ENCODE data around the gene NOXRED1. TPM values are rescaled to one million over a fixed set of nuclear protein-coding genes. Genes with fewer than 3 reads are reported as not detected.

NOXRED1 gene
- total RNA-seq, 1 donor from 2014 or later = 0.82 TPM

DNA sequence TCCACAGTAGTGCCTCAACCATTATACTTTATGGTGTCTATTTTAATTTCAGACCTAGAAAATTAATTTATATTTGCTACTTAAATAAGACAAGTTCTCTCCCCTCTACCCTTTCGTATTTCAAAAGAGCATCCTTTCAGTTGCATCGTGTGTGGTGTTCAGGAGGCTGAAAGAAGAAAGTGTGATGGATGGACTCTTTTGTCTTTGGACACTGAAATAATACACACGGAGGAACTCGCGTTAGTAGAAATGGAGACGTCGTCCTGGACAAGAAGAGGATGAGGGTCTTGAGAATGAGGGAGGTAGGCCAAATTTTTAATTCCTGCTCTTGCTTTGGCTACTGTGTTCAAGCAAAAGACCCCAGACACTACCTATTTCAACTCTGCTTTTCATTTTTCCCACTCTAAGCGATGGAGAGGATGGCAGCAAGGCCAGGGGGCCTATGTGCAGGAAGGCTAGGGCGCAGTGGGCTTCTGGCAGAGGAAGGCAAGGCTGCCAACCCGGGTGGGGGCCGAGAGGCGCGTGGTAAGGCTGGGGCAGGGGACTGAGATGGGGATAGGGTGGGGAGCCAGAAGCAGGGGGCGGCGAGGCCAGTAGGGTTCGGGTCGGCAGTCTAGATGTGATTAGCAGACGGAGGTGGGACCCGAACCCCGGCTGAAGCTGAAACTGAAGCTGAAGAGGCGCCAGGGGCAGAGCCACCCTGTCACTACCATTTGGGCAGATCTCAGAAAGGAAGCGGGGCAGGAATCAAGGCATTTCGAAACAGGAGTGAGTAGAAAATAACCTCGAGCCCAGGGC lies 47.2 kb downstream of the NOXRED1 start:
- H2AFZ ChIP-seq (ENCODE audit: low read depth, low read length) = peak overlapping the region; percentile 93
- no peak for FAIRE-seq
- H4K20me1 ChIP-seq (ENCODE audit: insufficient read depth, low read length) = peaks cover 16% of the 10 kb centered on the region
- H3K27me3 Mint-ChIP-seq (ENCODE audit: low read depth, unreplicated experiment) = no peaks in the 10 kb centered on the region
- H3K27me3 ChIP-seq (ENCODE audit: insufficient read depth, low read length) = no peaks in the 10 kb centered on the region
- no peaks in the 10 kb centered on the region for H3K36me3 ChIP-seq (ENCODE audit: insufficient read depth, low read length)
- peaks cover 2% of the 10 kb centered on the region for H3K9me3 Mint-ChIP-seq (ENCODE audit: unreplicated experiment)
- TF ChIP-seq EZH2 (IDR thresholded peaks at IDR 0.05; ENCODE audit: insufficient read depth, low read length) (no peak), CTCF (IDR thresholded peaks at IDR 0.05; ENCODE audit: insufficient read depth, low read depth, low read length) (no peak)
- peak overlapping the region; percentile 58 for H3K27ac Mint-ChIP-seq (ENCODE audit: unreplicated experiment)
- peak overlapping the region; percentile 90 for H3K4me3 ChIP-seq (ENCODE audit: insufficient read depth, low read depth, low read length)
- no peak for DNase-seq (ENCODE audit: low read depth)
- H3K4me2 ChIP-seq (ENCODE audit: low read length) = peak overlapping the region; percentile 94
- H3K9me3 ChIP-seq (ENCODE audit: insufficient read depth, low read depth, low read length) = no peaks in the 10 kb centered on the region
- H3K27ac ChIP-seq (ENCODE audit: low read depth, low read length) = peak overlapping the region; percentile 74
- H3K4me1 ChIP-seq (ENCODE audit: insufficient read depth, low read length) = peaks cover 11% of the 10 kb centered on the region
- H3K4me3 Mint-ChIP-seq (ENCODE audit: unreplicated experiment) = peak overlapping the region; percentile 84
- H3K79me2 ChIP-seq (ENCODE audit: insufficient read depth, low read length) = peaks cover 12% of the 10 kb centered on the region
- H3K4me1 Mint-ChIP-seq (ENCODE audit: low read depth, unreplicated experiment) = peaks cover 7% of the 10 kb centered on the region
- peak overlapping the region; percentile 91 for H3K9ac ChIP-seq (ENCODE audit: low read length)
- no peaks in the 10 kb centered on the region for H3K36me3 Mint-ChIP-seq (ENCODE audit: low read depth, unreplicated experiment)

DNA sequence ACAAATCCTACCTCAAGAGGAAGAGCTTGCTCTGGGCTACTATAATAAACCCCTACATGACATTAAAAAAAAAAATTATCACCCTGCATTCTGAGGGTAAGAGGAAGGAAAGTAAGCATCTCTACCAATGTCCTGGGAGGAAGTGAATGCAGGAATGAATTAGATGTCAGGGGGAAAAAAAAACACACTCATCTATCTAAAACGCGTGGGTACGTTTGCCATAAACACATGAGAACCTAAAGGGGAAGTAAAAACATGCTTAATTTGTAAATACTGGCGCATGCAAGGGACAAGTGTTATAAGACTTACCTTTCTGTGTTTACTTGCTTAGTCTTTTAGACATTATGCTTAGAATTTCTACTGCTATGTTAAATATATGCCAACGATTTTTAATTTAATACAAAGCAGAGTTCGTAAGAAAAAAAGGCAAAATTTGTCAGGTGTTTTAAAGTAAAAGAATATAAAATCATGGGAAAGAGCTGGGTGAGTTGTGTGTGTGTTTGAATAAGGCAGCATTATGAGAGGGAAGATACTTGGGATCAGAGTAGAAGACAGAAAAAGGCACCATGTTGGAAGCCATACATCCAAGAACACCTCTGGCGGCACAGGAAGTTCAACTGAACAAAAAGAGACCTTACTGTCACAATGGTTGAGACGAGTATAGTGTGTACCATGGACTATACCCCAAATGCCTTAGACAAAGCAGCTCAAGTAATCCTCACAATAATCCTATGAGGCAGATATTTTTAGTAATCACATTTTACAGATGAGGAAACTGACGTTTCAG lies 48.0 kb downstream of the NOXRED1 start:
- Histone ChIP-seq H3K4me3 (ENCODE audit: insufficient read depth, low read depth, low read length) (no peak overlapping the region), H3K4me1 (ENCODE audit: insufficient read depth, low read length) (peaks cover 11% of the 10 kb centered on the region), H3K4me2 (ENCODE audit: low read length) (peak overlapping the region; percentile 94), H3K9ac (ENCODE audit: low read length) (no peak overlapping the region), H3K9me3 (ENCODE audit: insufficient read depth, low read depth, low read length) (no peaks in the 10 kb centered on the region), H3K27ac (ENCODE audit: low read depth, low read length) (no peak overlapping the region), H3K36me3 (ENCODE audit: insufficient read depth, low read length) (no peaks in the 10 kb centered on the region), H3K27me3 (ENCODE audit: insufficient read depth, low read length) (no peaks in the 10 kb centered on the region), H2AFZ (ENCODE audit: low read depth, low read length) (no peak overlapping the region), H4K20me1 (ENCODE audit: insufficient read depth, low read length) (peaks cover 16% of the 10 kb centered on the region), H3K79me2 (ENCODE audit: insufficient read depth, low read length) (peaks cover 12% of the 10 kb centered on the region)
- Mint-ChIP-seq H3K27ac (ENCODE audit: unreplicated experiment) (no peak overlapping the region), H3K9me3 (ENCODE audit: unreplicated experiment) (no peaks in the 10 kb centered on the region), H3K27me3 (ENCODE audit: low read depth, unreplicated experiment) (no peaks in the 10 kb centered on the region), H3K36me3 (ENCODE audit: low read depth, unreplicated experiment) (no peaks in the 10 kb centered on the region), H3K4me1 (ENCODE audit: low read depth, unreplicated experiment) (peaks cover 7% of the 10 kb centered on the region), H3K4me3 (ENCODE audit: unreplicated experiment) (peak overlapping the region; percentile 84)
- no peak for DNase-seq (ENCODE audit: low read depth)
- TF ChIP-seq EZH2 (IDR thresholded peaks at IDR 0.05; ENCODE audit: insufficient read depth, low read length) = no peak
- TF ChIP-seq CTCF (IDR thresholded peaks at IDR 0.05; ENCODE audit: insufficient read depth, low read depth, low read length) = no peak
- no peak for FAIRE-seq
